NT2/D1 (cell line): ENCODE data around the gene ACACA.
"Not testable (repeated sequence)": the region's sequence is repeated elsewhere in the genome, so short reads cannot be mapped to it uniquely, and the experiment has no call there.

Experiments
- DNase-seq: peaks from one replicate; pipeline ENCODE4 v3.0.0-alpha.2; 2011; ENCODE audit warnings: low read depth, low spot score
- H3K27me3 ChIP-seq: 2 replicates; pipeline ENCODE4 v1.6.0; 2011; ENCODE audit warnings: mild to moderate bottlenecking; ENCODE audit not compliant: insufficient read length, insufficient read depth
- H3K36me3 ChIP-seq: 2 replicates; pipeline ENCODE4 v1.6.1; 2011; ENCODE audit warnings: mild to moderate bottlenecking, low read length, mixed read lengths; ENCODE audit not compliant: insufficient read depth, insufficient read length
- H3K4me1 ChIP-seq: 2 replicates; pipeline ENCODE4 v1.5.1; 2011; ENCODE audit not compliant: insufficient read depth, insufficient read length
- H3K4me3 ChIP-seq: 2 replicates; pipeline ENCODE4 v1.5.1; 2011; ENCODE audit warnings: low read depth; ENCODE audit not compliant: insufficient read length
- H3K9ac ChIP-seq: 2 replicates; pipeline ENCODE4 v1.6.0; 2011; ENCODE audit warnings: low read depth; ENCODE audit not compliant: insufficient read length
- H3K9me3 ChIP-seq: 2 replicates; pipeline ENCODE4 v1.5.1; 2011; ENCODE audit warnings: mild to moderate bottlenecking, low read length; ENCODE audit not compliant: insufficient read depth
- SUZ12 ChIP-seq: IDR thresholded peaks from 2 replicates; pipeline ENCODE4 v1.6.1; 2011; ENCODE audit not compliant: insufficient read length, insufficient read depth; ENCODE audit errors: extremely low read depth
- YY1 ChIP-seq: IDR thresholded peaks from 2 replicates; pipeline ENCODE4 v1.6.1; 2011; ENCODE audit not compliant: insufficient read length, insufficient read depth
- ZNF274 ChIP-seq: IDR thresholded peaks from 2 replicates; pipeline ENCODE4 v1.6.1; 2011; ENCODE audit warnings: mild to moderate bottlenecking, low read depth, low read length

Gene ACACA

GRCh38 chr17:37359682-37360188, 46.9 kb downstream of the ACACA start:
- H3K9me3 ChIP-seq: no peaks in the 10 kb centered on the region
- H3K27me3 ChIP-seq: no peaks in the 10 kb centered on the region
- TF ChIP-seq ZNF274: no peak
- TF ChIP-seq YY1: no peak
- TF ChIP-seq SUZ12: no peak
- no peak for DNase-seq
- H3K36me3 ChIP-seq: no peaks in the 10 kb centered on the region
- H3K4me1 ChIP-seq: no peaks in the 10 kb centered on the region
- H3K9ac ChIP-seq: peak overlapping the region; percentile 54
- peak overlapping the region; percentile 19 for H3K4me3 ChIP-seq

GRCh38 chr17:37358830-37359681, 47.6 kb downstream of the ACACA start:
- peak; percentile 86 for DNase-seq
- Histone ChIP-seq H3K9ac (peak overlapping the region; percentile 98), H3K4me3 (peak overlapping the region; percentile 90), H3K4me1 (no peaks in the 10 kb centered on the region), H3K9me3 (no peaks in the 10 kb centered on the region), H3K36me3 (peaks cover 6% of the 10 kb centered on the region), H3K27me3 (no peaks in the 10 kb centered on the region)
- no peak for TF ChIP-seq ZNF274
- TF ChIP-seq YY1: no peak
- TF ChIP-seq SUZ12: no peak

GRCh38 chr17:37358098-37358829, 48.4 kb downstream of the ACACA start:
- peak; percentile 62 for DNase-seq
- Histone ChIP-seq H3K36me3 (peaks cover 11% of the 10 kb centered on the region), H3K4me3 (peak overlapping the region; percentile 90), H3K9ac (peak overlapping the region; percentile 98), H3K27me3 (no peaks in the 10 kb centered on the region), H3K9me3 (no peaks in the 10 kb centered on the region), H3K4me1 (no peaks in the 10 kb centered on the region)
- TF ChIP-seq YY1: no peak
- TF ChIP-seq SUZ12: no peak
- TF ChIP-seq ZNF274: no peak

DNA sequence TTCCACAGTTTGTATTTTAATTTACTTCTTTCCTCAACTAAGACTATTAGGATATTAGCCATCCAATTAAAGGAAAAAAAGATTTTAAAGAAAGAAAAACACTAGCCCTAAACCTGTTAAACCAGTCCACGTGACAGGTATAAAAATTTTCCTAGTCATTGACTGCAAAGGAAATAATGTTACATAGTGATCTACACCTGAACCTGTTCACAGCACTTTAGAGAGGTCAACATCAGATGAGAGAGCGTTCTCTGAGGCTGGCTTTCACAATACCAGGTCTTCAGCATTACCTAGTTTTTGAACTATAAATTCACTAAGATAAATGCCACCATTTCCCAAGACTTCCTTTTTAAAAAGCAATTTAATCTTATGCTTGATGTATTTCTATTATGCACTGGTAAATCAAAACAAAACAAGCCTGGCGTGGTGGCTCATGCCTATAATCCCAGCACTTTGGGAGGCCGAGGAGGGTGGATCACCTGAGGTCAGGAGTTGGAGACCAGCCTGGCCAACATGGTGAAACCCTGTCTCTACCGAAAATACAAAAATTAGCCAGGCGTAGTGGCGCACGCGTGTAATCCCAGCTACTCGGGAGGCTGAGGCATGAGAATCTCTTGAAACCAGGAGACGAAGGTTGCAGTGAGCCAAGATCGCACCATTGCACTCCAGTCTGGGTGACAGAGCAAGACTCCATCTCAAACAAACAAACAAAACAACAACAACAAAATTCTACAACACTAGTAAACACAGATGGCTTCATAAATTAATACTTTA, 49.7 kb downstream of the ACACA start:
- not testable (repeated sequence) for H3K9ac ChIP-seq, DNase-seq, H3K27me3 ChIP-seq, H3K9me3 ChIP-seq, H3K4me1 ChIP-seq, H3K4me3 ChIP-seq
- H3K36me3 ChIP-seq: peaks cover 15% of the 10 kb centered on the region

DNA sequence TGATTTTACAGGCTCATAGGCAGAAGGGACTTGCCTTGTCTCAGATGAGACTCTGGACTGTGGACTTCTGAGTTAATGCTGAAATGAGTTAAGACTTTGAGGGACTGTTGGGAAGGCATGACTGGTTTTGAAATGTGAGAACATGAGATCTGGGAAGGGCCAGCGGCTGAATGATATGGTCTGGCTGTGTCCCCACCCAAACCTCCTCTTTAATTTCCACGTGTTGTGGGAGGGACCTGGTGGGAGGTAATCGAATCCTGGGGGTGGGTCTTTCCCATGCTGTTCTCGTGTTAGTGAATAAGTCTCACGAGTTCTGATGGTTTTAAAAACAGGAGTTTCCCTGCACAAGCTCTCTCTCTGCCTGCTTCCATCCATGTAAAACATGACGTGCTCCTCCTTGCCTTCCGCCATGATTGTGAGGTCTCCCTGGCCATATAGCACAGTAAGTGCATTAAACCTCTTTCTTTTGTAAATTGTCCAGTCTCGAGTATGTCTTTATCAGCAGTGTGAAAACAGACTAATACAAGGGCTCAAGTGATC, 59.7 kb downstream of the ACACA start:
- not testable (repeated sequence) for H3K4me1 ChIP-seq, DNase-seq, H3K9ac ChIP-seq, H3K4me3 ChIP-seq, H3K9me3 ChIP-seq, H3K27me3 ChIP-seq
- peaks cover 12% of the 10 kb centered on the region for H3K36me3 ChIP-seq

DNA sequence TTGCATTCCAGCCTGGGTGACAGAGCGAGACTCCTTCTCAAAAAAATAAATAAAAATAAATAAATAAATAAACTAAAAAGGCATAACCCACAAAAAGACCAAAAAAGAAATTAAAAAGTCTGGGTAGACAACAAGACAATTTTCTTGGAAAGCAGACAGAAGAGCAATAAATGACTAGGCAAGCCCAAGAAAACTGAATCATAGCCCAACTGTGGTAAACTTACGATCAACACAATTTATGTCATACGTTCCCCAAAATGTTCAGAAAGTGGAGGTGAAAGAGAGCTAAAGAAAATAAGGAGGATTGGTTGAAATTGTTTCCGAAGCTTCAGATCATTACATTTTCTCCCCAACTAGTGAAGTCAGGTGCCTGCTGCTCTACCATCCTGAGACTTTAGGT, 62.1 kb downstream of the ACACA start:
- H3K27me3 ChIP-seq: no peaks in the 10 kb centered on the region
- peaks cover 18% of the 10 kb centered on the region for H3K36me3 ChIP-seq
- DNase-seq: no peak
- TF ChIP-seq YY1: no peak
- no peak for TF ChIP-seq SUZ12
- no peak for TF ChIP-seq ZNF274
- no peak overlapping the region for H3K9ac ChIP-seq
- no peak overlapping the region for H3K4me3 ChIP-seq
- no peaks in the 10 kb centered on the region; the same call in 1 of the 2 replicates for H3K9me3 ChIP-seq
- H3K4me1 ChIP-seq: no peaks in the 10 kb centered on the region

- Histone ChIP-seq H3K36me3 (peaks cover 18% of the 10 kb centered on the region), H3K4me3 (no peak overlapping the region), H3K27me3 (no peaks in the 10 kb centered on the region), H3K4me1 (no peaks in the 10 kb centered on the region), H3K9ac (no peak overlapping the region), H3K9me3 (no peaks in the 10 kb centered on the region; the same call in 1 of the 2 replicates)
- TF ChIP-seq ZNF274 (no peak), YY1 (no peak), SUZ12 (no peak)
- DNase-seq: no peak
Measured at GRCh38 chr17:37342589-37342988, 64.0 kb downstream of the ACACA start.
